Activated CD4-positive, alpha-beta memory T cell treated with anti-CD3 and anti-CD28 coated beads, Interleukin-2, amount 10 ng/mL, durations not matched to agents 7 days and 5 days (primary cell): Measurements from ENCODE around the gene UTP14A. TPM values are rescaled to one million over a fixed set of nuclear protein-coding genes. Genes with fewer than 3 reads are reported as not detected.

Experiments used
- CTCF ChIA-PET: fragments of 350-600 bp; sonication (Branson Sonifier 250); formaldehyde crosslinking; loops from one replicate; lab custom pipeline; 2021; ENCODE audit warnings: antibody characterized with exemption, inconsistent platforms; lab: Charles Lee
- POLR2A ChIA-PET: fragments of 350-600 bp; sonication (Branson Sonifier 250); formaldehyde crosslinking; loops from one replicate; lab custom pipeline; 2021; ENCODE audit warnings: antibody characterized with exemption; lab: Charles Lee
- DNase-seq: peaks from one replicate; pipeline ENCODE4 v3.0.0-alpha.2; 2020
- H3K27ac Mint-ChIP-seq: one replicate; pipeline ENCODE4 v1.8.0; 2021; ENCODE audit warnings: mild to moderate bottlenecking, mixed read lengths
- H3K27me3 Mint-ChIP-seq: one replicate; pipeline ENCODE4 v1.8.0; 2021; ENCODE audit warnings: mixed read lengths
- H3K36me3 Mint-ChIP-seq: one replicate; pipeline ENCODE4 v1.8.0; 2021; ENCODE audit warnings: low read depth, mixed read lengths
- H3K4me1 Mint-ChIP-seq: one replicate; pipeline ENCODE4 v1.8.0; 2021; ENCODE audit warnings: mixed read lengths
- H3K4me3 Mint-ChIP-seq: one replicate; pipeline ENCODE4 v1.8.0; 2021; ENCODE audit warnings: mild to moderate bottlenecking, mixed read lengths
- H3K9me3 Mint-ChIP-seq: one replicate; pipeline ENCODE4 v1.8.0; 2021; ENCODE audit warnings: mixed read lengths
- total RNA-seq, 2 experiments: library from RNA; stranded (reverse); gene quantifications; one replicate each; pipeline ENCODE4 v1.2.3, GENCODE V29; 2021

Gene UTP14A
- total RNA-seq, 2 experiments from 2014 or later: 15.3 to 18.4 TPM

- H3K4me3 Mint-ChIP-seq: peak overlapping the region; percentile 80
- peaks cover 7% of the 10 kb centered on the region for H3K36me3 Mint-ChIP-seq
- peak; percentile 84 for DNase-seq
- ChIA-PET POLR2A (interaction anchor here (0.6 to 1.7 kb wide), 6 partner anchors 22 to 151 kb away, joined by 3 to 7 read pairs (median 5); partner anchors contain the start of gene BCORL1), CTCF (interaction anchor here (0.7 to 1.7 kb wide), 4 partner anchors 30 to 129 kb away, joined by 3 to 6 read pairs (median 5); no protein-coding TSS in a partner anchor)
- H3K27me3 Mint-ChIP-seq: peaks cover 13% of the 10 kb centered on the region
- H3K9me3 Mint-ChIP-seq: no peaks in the 10 kb centered on the region
- H3K27ac Mint-ChIP-seq: peak overlapping the region; percentile 91
- peaks cover 6% of the 10 kb centered on the region for H3K4me1 Mint-ChIP-seq
Observed at GRCh38 chrX:129931411-129932015, 25.5 kb downstream of the UTP14A start.

GRCh38 chrX:129932016-129932820, 26.3 kb downstream of the UTP14A start:
- peaks cover 6% of the 10 kb centered on the region for H3K4me1 Mint-ChIP-seq
- peaks cover 3% of the 10 kb centered on the region for H3K36me3 Mint-ChIP-seq
- no peaks in the 10 kb centered on the region for H3K9me3 Mint-ChIP-seq
- peaks cover 13% of the 10 kb centered on the region for H3K27me3 Mint-ChIP-seq
- peak overlapping the region; percentile 91 for H3K27ac Mint-ChIP-seq
- DNase-seq: peak; percentile 87
- ChIA-PET POLR2A (interaction anchor here (0.7 to 1.7 kb wide), 5 partner anchors 21 to 150 kb away, joined by 3 to 7 read pairs (median 5); partner anchors contain the start of gene BCORL1), CTCF (interaction anchor here (0.7 to 1.7 kb wide), 4 partner anchors 29 to 128 kb away, joined by 3 to 6 read pairs (median 5); no protein-coding TSS in a partner anchor)
- peak overlapping the region; percentile 80 for H3K4me3 Mint-ChIP-seq

- no peaks in the 10 kb centered on the region for H3K9me3 Mint-ChIP-seq
- peaks cover 13% of the 10 kb centered on the region for H3K27me3 Mint-ChIP-seq
- CTCF ChIA-PET: interaction anchor here (1.7 kb wide), 1 partner anchor 96 kb away, joined by 6 read pairs; no protein-coding TSS in a partner anchor
- no peak overlapping the region for H3K27ac Mint-ChIP-seq
- peak overlapping the region; percentile 69 for H3K4me3 Mint-ChIP-seq
- DNase-seq: no peak
- POLR2A ChIA-PET: interaction anchor here (1.8 kb wide), 1 partner anchor 20 kb away, joined by 8 read pairs; no protein-coding TSS in a partner anchor
- H3K4me1 Mint-ChIP-seq: peaks cover 6% of the 10 kb centered on the region
- H3K36me3 Mint-ChIP-seq: peaks cover 3% of the 10 kb centered on the region
Observed at GRCh38 chrX:129932821-129933321, 26.9 kb downstream of the UTP14A start.

- Mint-ChIP-seq H3K27ac (no peak overlapping the region), H3K4me3 (peak overlapping the region; percentile 58), H3K36me3 (peaks cover 3% of the 10 kb centered on the region), H3K9me3 (no peaks in the 10 kb centered on the region), H3K27me3 (peaks cover 20% of the 10 kb centered on the region), H3K4me1 (peaks cover 6% of the 10 kb centered on the region)
- CTCF ChIA-PET: interaction anchor here (1.0 kb wide), 1 partner anchor 96 kb away, joined by 3 read pairs; no protein-coding TSS in a partner anchor
- DNase-seq: no peak
- POLR2A ChIA-PET: interaction anchor here (1.8 kb wide), 1 partner anchor 19 kb away, joined by 8 read pairs; no protein-coding TSS in a partner anchor
Observed at GRCh38 chrX:129933700-129934099, 27.7 kb downstream of the UTP14A start.

- DNase-seq: no peak
- peaks cover 20% of the 10 kb centered on the region for H3K27me3 Mint-ChIP-seq
Observed at GRCh38 chrX:129934461-129934860, 28.5 kb downstream of the UTP14A start.

GRCh38 chrX:129934952-129935351, 29.0 kb downstream of the UTP14A start:
- H3K36me3 Mint-ChIP-seq: no peaks in the 10 kb centered on the region
- ChIA-PET CTCF (no interaction called here), POLR2A (interaction anchor here (0.9 kb wide), 1 partner anchor 126 kb away, joined by 3 read pairs; no protein-coding TSS in a partner anchor)

More at GRCh38 chrX:129934461-129934860, 28.5 kb downstream of the UTP14A start:
- POLR2A ChIA-PET: interaction anchor here (0.9 to 1.8 kb wide), 2 partner anchors 18 to 126 kb away, joined by 3 to 8 read pairs; no protein-coding TSS in a partner anchor
- H3K36me3 Mint-ChIP-seq: no peaks in the 10 kb centered on the region
- H3K9me3 Mint-ChIP-seq: no peaks in the 10 kb centered on the region
- H3K4me1 Mint-ChIP-seq: peaks cover 6% of the 10 kb centered on the region
- no peak overlapping the region for H3K4me3 Mint-ChIP-seq
- CTCF ChIA-PET: interaction anchor here (1.0 kb wide), 1 partner anchor 95 kb away, joined by 3 read pairs; no protein-coding TSS in a partner anchor
- H3K27ac Mint-ChIP-seq: no peak overlapping the region

GRCh38 chrX:129938081-129938480, 32.1 kb downstream of the UTP14A start:
- ChIA-PET POLR2A (no interaction called here), CTCF (no interaction called here)
- H3K27me3 Mint-ChIP-seq: peaks cover 27% of the 10 kb centered on the region
- no peak overlapping the region for H3K4me3 Mint-ChIP-seq
- H3K36me3 Mint-ChIP-seq: no peaks in the 10 kb centered on the region
- H3K27ac Mint-ChIP-seq: no peak overlapping the region
- no peaks in the 10 kb centered on the region for H3K9me3 Mint-ChIP-seq
- H3K4me1 Mint-ChIP-seq: peaks cover 3% of the 10 kb centered on the region
- DNase-seq: no peak

More at GRCh38 chrX:129934952-129935351, 29.0 kb downstream of the UTP14A start:
- Mint-ChIP-seq H3K4me1 (peaks cover 6% of the 10 kb centered on the region), H3K9me3 (no peaks in the 10 kb centered on the region), H3K27me3 (peaks cover 20% of the 10 kb centered on the region), H3K4me3 (no peak overlapping the region), H3K27ac (no peak overlapping the region)
- no peak for DNase-seq

- Mint-ChIP-seq H3K27me3 (peaks cover 14% of the 10 kb centered on the region), H3K9me3 (no peaks in the 10 kb centered on the region), H3K36me3 (no peaks in the 10 kb centered on the region), H3K27ac (no peak overlapping the region), H3K4me3 (no peak overlapping the region), H3K4me1 (no peaks in the 10 kb centered on the region)
- no peak for DNase-seq
- ChIA-PET POLR2A (no interaction called here), CTCF (no interaction called here)
Observed at GRCh38 chrX:129939986-129940385, 34.0 kb downstream of the UTP14A start.

- H3K4me1 Mint-ChIP-seq: no peaks in the 10 kb centered on the region
- CTCF ChIA-PET: no interaction called here
- no peak overlapping the region for H3K4me3 Mint-ChIP-seq
- no peak overlapping the region for H3K27ac Mint-ChIP-seq
- DNase-seq: no peak
- H3K27me3 Mint-ChIP-seq: peaks cover 14% of the 10 kb centered on the region
- no peaks in the 10 kb centered on the region for H3K36me3 Mint-ChIP-seq
- POLR2A ChIA-PET: no interaction called here
- no peaks in the 10 kb centered on the region for H3K9me3 Mint-ChIP-seq
Observed at GRCh38 chrX:129940721-129941120, 34.8 kb downstream of the UTP14A start.

GRCh38 chrX:129945131-129945530, 39.2 kb downstream of the UTP14A start:
- Mint-ChIP-seq H3K27me3 (peaks cover 5% of the 10 kb centered on the region), H3K27ac (no peak overlapping the region), H3K36me3 (no peaks in the 10 kb centered on the region), H3K9me3 (no peaks in the 10 kb centered on the region), H3K4me3 (no peak overlapping the region), H3K4me1 (no peaks in the 10 kb centered on the region)
- no peak for DNase-seq
- ChIA-PET CTCF (interaction anchor here (0.9 kb wide), 1 partner anchor 83 kb away, joined by 4 read pairs; no protein-coding TSS in a partner anchor), POLR2A (interaction anchor here (1.6 kb wide), 1 partner anchor 340 kb away, joined by 4 read pairs; no protein-coding TSS in a partner anchor)

GRCh38 chrX:129953334-129953648, 47.3 kb downstream of the UTP14A start:
- H3K27ac Mint-ChIP-seq: peak overlapping the region; percentile 59
- no peak for DNase-seq
- peaks cover 4% of the 10 kb centered on the region for H3K36me3 Mint-ChIP-seq
- H3K4me1 Mint-ChIP-seq: peaks cover 26% of the 10 kb centered on the region
- H3K4me3 Mint-ChIP-seq: peak overlapping the region; percentile 56
- peaks cover 3% of the 10 kb centered on the region for H3K27me3 Mint-ChIP-seq
- CTCF ChIA-PET: interaction anchor here (0.9 kb wide), 1 partner anchor 74 kb away, joined by 3 read pairs; no protein-coding TSS in a partner anchor
- POLR2A ChIA-PET: interaction anchor here (0.6 to 3.2 kb wide), 4 partner anchors 9 to 30 kb away, joined by 4 to 21 read pairs (median 6); no protein-coding TSS in a partner anchor
- H3K9me3 Mint-ChIP-seq: no peaks in the 10 kb centered on the region

GRCh38 chrX:129953881-129954280, 47.9 kb downstream of the UTP14A start:
- peaks cover 3% of the 10 kb centered on the region for H3K27me3 Mint-ChIP-seq
- H3K27ac Mint-ChIP-seq: peak overlapping the region; percentile 59
- peaks cover 4% of the 10 kb centered on the region for H3K36me3 Mint-ChIP-seq
- no peak for DNase-seq
- no peaks in the 10 kb centered on the region for H3K9me3 Mint-ChIP-seq
- POLR2A ChIA-PET: interaction anchor here (0.6 to 3.2 kb wide), 4 partner anchors 8 to 29 kb away, joined by 4 to 21 read pairs (median 6); no protein-coding TSS in a partner anchor
- peak overlapping the region; percentile 56 for H3K4me3 Mint-ChIP-seq
- CTCF ChIA-PET: interaction anchor here (0.9 kb wide), 1 partner anchor 73 kb away, joined by 3 read pairs; no protein-coding TSS in a partner anchor
- H3K4me1 Mint-ChIP-seq: peaks cover 32% of the 10 kb centered on the region
